Lower leg skin (tissue), 4 donors: ENCODE results near the gene CCDC40. TPM values are rescaled to one million over a fixed set of nuclear protein-coding genes. Genes with fewer than 3 reads are reported as not detected.

Experiments used
- DNase-seq, 2 donors: peaks; one replicate each; pipeline ENCODE4 v3.0.0-alpha.2; 2019; ENCODE audit warnings: low spot score in 2 of 2
- H3K4me3 ChIP-seq: fragments of 200-600 bp; sonication (generic); 2 replicates; pipeline ENCODE4 v1.5.1; 2017; ENCODE audit warnings: mild to moderate bottlenecking, low read depth; ENCODE audit not compliant: poor library complexity, severe bottlenecking
- POLR2A ChIP-seq, 2 donors: fragments of 450-650 bp; IDR thresholded peaks; one replicate each; pipeline ENCODE4 v1.6.1; 2016 to 2017; ENCODE audit warnings: antibody characterized with exemption in 2 of 2, mild to moderate bottlenecking in 1 of 2, moderate library complexity in 1 of 2
- WGBS, 2 donors: methylation state at CpG; one replicate each; pipeline ENCODE4 v1.1.5; 2018; 5-methylcytosine and 5-hydroxymethylcytosine counted together
- intact Hi-C: fragments of 100-400 bp; cut with DNase I; formaldehyde crosslinking; loops from one replicate; pipeline ENCODE4 v1.15.0; 2023; ENCODE audit warnings: low total_unique reads
- total RNA-seq, 4 donors: library from RNA; depleted of rRNA; stranded (reverse); fragments of >200 nt; gene quantifications; one replicate each; pipeline ENCODE4 v1.1.0, GENCODE V29; 2016
- TF ChIP-seq, protein P1 (sequence below), 3 donors: fragments of 450-650 bp; IDR thresholded peaks; one replicate each; pipeline ENCODE4 v1.5.1; 2016; ENCODE audit warnings: antibody characterized with exemption in 3 of 3, mild to moderate bottlenecking in 3 of 3, moderate library complexity in 2 of 3

CCDC40 gene
- total RNA-seq, 4 donors from 2014 or later = 1.2 to 5.8 (median 2.1) TPM

- no peak overlapping the region for H3K4me3 ChIP-seq
- TF ChIP-seq, protein P1, sequence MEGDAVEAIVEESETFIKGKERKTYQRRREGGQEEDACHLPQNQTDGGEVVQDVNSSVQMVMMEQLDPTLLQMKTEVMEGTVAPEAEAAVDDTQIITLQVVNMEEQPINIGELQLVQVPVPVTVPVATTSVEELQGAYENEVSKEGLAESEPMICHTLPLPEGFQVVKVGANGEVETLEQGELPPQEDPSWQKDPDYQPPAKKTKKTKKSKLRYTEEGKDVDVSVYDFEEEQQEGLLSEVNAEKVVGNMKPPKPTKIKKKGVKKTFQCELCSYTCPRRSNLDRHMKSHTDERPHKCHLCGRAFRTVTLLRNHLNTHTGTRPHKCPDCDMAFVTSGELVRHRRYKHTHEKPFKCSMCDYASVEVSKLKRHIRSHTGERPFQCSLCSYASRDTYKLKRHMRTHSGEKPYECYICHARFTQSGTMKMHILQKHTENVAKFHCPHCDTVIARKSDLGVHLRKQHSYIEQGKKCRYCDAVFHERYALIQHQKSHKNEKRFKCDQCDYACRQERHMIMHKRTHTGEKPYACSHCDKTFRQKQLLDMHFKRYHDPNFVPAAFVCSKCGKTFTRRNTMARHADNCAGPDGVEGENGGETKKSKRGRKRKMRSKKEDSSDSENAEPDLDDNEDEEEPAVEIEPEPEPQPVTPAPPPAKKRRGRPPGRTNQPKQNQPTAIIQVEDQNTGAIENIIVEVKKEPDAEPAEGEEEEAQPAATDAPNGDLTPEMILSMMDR (IDR thresholded peaks at IDR 0.05) = no peak
- TF ChIP-seq POLR2A (IDR thresholded peaks at IDR 0.05) = no peak
- intact Hi-C loops = no loop called here
- WGBS, 2 donors = 63 to 68% methylated on average over 9 of the region's 10 CpGs
- DNase-seq = no peak
Observed at GRCh38 chr17:80024206-80024972, 12.1 kb upstream of the CCDC40 start.

DNA sequence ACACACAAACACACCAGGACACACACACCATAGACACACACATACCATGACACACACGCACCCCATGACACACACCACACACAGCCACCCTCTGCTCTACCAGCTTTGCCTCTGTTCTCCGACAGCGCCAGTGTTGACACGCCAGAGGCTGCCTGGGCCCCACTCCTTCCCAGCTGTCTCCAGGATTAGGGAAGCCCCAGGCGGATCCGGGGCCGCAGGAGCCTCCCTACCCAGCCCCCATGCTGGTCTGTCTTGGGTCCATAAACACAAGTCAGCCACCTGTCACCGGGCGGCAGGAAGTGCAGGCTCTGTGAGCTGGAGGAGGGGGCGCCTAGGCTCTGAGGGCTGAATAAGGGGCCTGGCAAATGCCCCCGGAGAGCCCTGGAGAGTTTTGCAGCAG, 11.3 kb upstream of the CCDC40 start:
- WGBS, 2 donors = 34 to 44% methylated on average over 10 to 11 of the region's 11 CpGs
- TF ChIP-seq POLR2A (IDR thresholded peaks at IDR 0.05) = no peak
- TF ChIP-seq, protein P1 (IDR thresholded peaks at IDR 0.05) = no peak
- DNase-seq = no peak
- intact Hi-C loops = no loop called here
- no peak overlapping the region for H3K4me3 ChIP-seq

DNA sequence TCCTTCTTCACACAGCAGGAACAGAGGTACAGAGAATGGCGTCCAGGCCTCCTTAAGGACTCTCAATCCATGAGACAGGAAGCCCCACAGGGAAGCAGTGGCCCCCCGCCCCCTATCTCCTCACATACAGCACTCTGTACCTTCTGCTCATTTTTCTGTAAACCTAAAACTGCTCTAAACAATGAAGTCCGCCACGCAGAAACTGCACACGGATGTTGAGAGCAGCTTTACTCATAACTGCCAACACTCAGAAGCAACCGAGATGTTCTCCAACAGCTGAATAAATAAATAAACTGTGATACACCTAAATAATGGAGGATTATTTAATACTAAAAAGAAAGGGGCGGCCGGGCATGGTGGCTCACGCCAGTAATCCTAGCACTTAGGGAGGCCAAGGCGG, 10.6 kb upstream of the CCDC40 start:
- intact Hi-C loops = no loop called here
- no peak overlapping the region for H3K4me3 ChIP-seq
- 79 to 87% methylated on average over 10 of the region's 10 CpGs for WGBS, 2 donors
- TF ChIP-seq, protein P1 (IDR thresholded peaks at IDR 0.05) = no peak
- no peak for TF ChIP-seq POLR2A (IDR thresholded peaks at IDR 0.05)
- DNase-seq = no peak

DNA sequence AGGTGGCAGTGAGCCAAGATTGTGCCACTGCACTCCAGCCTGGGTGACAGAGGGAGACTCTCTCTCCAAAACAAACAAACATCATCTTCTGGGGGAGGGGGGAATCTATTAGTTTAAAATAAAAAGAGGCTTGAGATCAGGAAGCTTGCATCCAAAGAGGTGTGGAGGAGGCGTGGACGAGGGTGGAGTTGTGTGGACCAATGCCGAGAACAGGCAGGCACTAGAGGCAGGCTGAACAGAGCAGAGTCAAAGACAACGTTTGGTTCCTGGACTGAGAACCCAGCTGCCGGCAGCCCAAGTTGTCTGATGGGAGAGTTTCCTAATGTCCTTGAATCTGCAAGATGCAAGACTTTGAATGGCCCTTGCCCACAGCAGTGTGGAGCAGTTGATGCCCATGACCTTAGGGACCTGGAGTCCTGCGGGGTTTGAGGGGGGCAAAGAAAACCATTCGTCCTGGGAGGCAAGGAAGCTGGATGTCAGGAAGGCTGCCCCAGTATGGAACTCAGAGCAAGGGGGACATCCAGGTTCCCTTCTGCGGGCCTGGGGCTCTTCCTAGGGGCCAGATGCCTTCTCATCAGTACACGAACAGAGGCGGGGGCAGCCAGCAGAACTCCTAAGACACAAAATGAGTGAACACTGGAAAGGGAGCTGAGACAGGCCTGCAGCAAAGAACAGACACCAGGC, 9.9 kb upstream of the CCDC40 start:
- intact Hi-C loops = no loop called here
- no peak overlapping the region for H3K4me3 ChIP-seq
- peak in 1 of 2 donors; percentile 51 for DNase-seq
- 53 to 54% methylated on average over 10 of the region's 10 CpGs for WGBS, 2 donors
- TF ChIP-seq POLR2A (IDR thresholded peaks at IDR 0.05) = no peak
- TF ChIP-seq, protein P1 (IDR thresholded peaks at IDR 0.05) = no peak

- H3K4me3 ChIP-seq = no peak overlapping the region
- 94 to 100% methylated on average over 8 of the region's 8 CpGs for WGBS, 2 donors
- DNase-seq = no peak
- TF ChIP-seq POLR2A (IDR thresholded peaks at IDR 0.05) = no peak
- TF ChIP-seq, protein P1 (IDR thresholded peaks at IDR 0.05) = no peak
- intact Hi-C loops = no loop called here
Observed at GRCh38 chr17:80027043-80027435, 9.4 kb upstream of the CCDC40 start.
